ENCODE data around the gene GNS.

Gene GNS

GRCh38 chr12:64756376-64756775 is 2.8 kb downstream of the GNS start:
- no peaks in the 10 kb centered on the region for H3K27me3 Mint-ChIP-seq
- ATAC-seq (replicated peaks) (no peak), DNase-seq (no peak)
- H3K4me3 Mint-ChIP-seq: no peak overlapping the region
- peaks cover 9 to 14% of the 10 kb centered on the region in 2 donors for H3K36me3 Mint-ChIP-seq
- H3K4me1 Mint-ChIP-seq: peaks cover 22 to 43% of the 10 kb centered on the region in 2 donors
- H3K27ac Mint-ChIP-seq: no peak overlapping the region
- H3K9me3 Mint-ChIP-seq: no peaks in the 10 kb centered on the region

- Mint-ChIP-seq H3K9me3 (no peaks in the 10 kb centered on the region), H3K4me1 (peaks cover 18 to 41% of the 10 kb centered on the region in 2 donors), H3K27me3 (no peaks in the 10 kb centered on the region), H3K27ac (no peak overlapping the region), H3K36me3 (peaks cover 18 to 30% of the 10 kb centered on the region in 2 donors), H3K4me3 (no peak overlapping the region)
- ATAC-seq (replicated peaks) (no peak), DNase-seq (no peak)
Observed at GRCh38 chr12:64753427-64753826, 5.8 kb downstream of the GNS start.

GRCh38 chr12:64752833-64753238 is 6.4 kb downstream of the GNS start:
- Mint-ChIP-seq H3K27me3 (no peaks in the 10 kb centered on the region), H3K36me3 (peaks cover 19 to 32% of the 10 kb centered on the region in 2 donors), H3K9me3 (no peaks in the 10 kb centered on the region), H3K4me1 (peaks cover 14 to 35% of the 10 kb centered on the region in 2 donors), H3K4me3 (no peak overlapping the region), H3K27ac (no peak overlapping the region)
- ATAC-seq (replicated peaks): no peak
- no peak for DNase-seq

GRCh38 chr12:64752032-64752431 is 7.2 kb downstream of the GNS start:
- DNase-seq (no peak), ATAC-seq (replicated peaks) (no peak)
- no peak overlapping the region for H3K27ac Mint-ChIP-seq
- peaks cover 9 to 27% of the 10 kb centered on the region in 2 donors for H3K4me1 Mint-ChIP-seq
- no peaks in the 10 kb centered on the region for H3K9me3 Mint-ChIP-seq
- H3K36me3 Mint-ChIP-seq: peaks cover 19 to 35% of the 10 kb centered on the region in 2 donors
- no peak overlapping the region for H3K4me3 Mint-ChIP-seq
- H3K27me3 Mint-ChIP-seq: no peaks in the 10 kb centered on the region

- peaks cover 13 to 49% of the 10 kb centered on the region in 2 donors for H3K36me3 Mint-ChIP-seq
- ATAC-seq (replicated peaks): no peak
- H3K4me1 Mint-ChIP-seq: peaks cover 5 to 12% of the 10 kb centered on the region in 2 donors
- no peak overlapping the region for H3K4me3 Mint-ChIP-seq
- H3K27ac Mint-ChIP-seq: no peak overlapping the region
- no peak for DNase-seq
- no peaks in the 10 kb centered on the region for H3K9me3 Mint-ChIP-seq
- H3K27me3 Mint-ChIP-seq: no peaks in the 10 kb centered on the region
Observed at GRCh38 chr12:64749461-64750200, 9.6 kb downstream of the GNS start.

GRCh38 chr12:64747695-64748094 is 11.5 kb downstream of the GNS start:
- no peaks in the 10 kb centered on the region for H3K9me3 Mint-ChIP-seq
- H3K4me1 Mint-ChIP-seq: peaks cover 0 to 5% of the 10 kb centered on the region in 2 donors
- no peak for DNase-seq
- ATAC-seq (replicated peaks): no peak
- H3K4me3 Mint-ChIP-seq: no peak overlapping the region
- peaks cover 18 to 44% of the 10 kb centered on the region in 2 donors for H3K36me3 Mint-ChIP-seq
- H3K27me3 Mint-ChIP-seq: no peaks in the 10 kb centered on the region
- no peak overlapping the region for H3K27ac Mint-ChIP-seq

- DNase-seq (no peak), ATAC-seq (replicated peaks) (no peak)
- Mint-ChIP-seq H3K9me3 (no peaks in the 10 kb centered on the region), H3K4me3 (no peak overlapping the region), H3K27ac (no peak overlapping the region), H3K36me3 (peaks cover 21 to 44% of the 10 kb centered on the region in 2 donors), H3K4me1 (peaks cover 0 to 5% of the 10 kb centered on the region in 2 donors), H3K27me3 (no peaks in the 10 kb centered on the region)
Observed at GRCh38 chr12:64746663-64747062, 12.5 kb downstream of the GNS start.

GRCh38 chr12:64745980-64746379 is 13.2 kb downstream of the GNS start:
- no peak overlapping the region for H3K27ac Mint-ChIP-seq
- H3K9me3 Mint-ChIP-seq: no peaks in the 10 kb centered on the region
- peaks cover 0 to 5% of the 10 kb centered on the region in 2 donors for H3K4me1 Mint-ChIP-seq
- H3K36me3 Mint-ChIP-seq: peaks cover 24 to 46% of the 10 kb centered on the region in 2 donors
- no peak overlapping the region for H3K4me3 Mint-ChIP-seq
- no peak for ATAC-seq (replicated peaks)
- no peak for DNase-seq
- no peaks in the 10 kb centered on the region for H3K27me3 Mint-ChIP-seq

- no peak overlapping the region for H3K4me3 Mint-ChIP-seq
Observed at GRCh38 chr12:64745259-64745807, 13.9 kb downstream of the GNS start.

GRCh38 chr12:64744422-64745258 is 14.6 kb downstream of the GNS start:
- no peak for ATAC-seq (replicated peaks)
- Mint-ChIP-seq H3K4me1 (peaks cover 0 to 5% of the 10 kb centered on the region in 2 donors), H3K27ac (no peak overlapping the region), H3K9me3 (no peaks in the 10 kb centered on the region), H3K27me3 (no peaks in the 10 kb centered on the region), H3K36me3 (peaks cover 28 to 49% of the 10 kb centered on the region in 2 donors), H3K4me3 (no peak overlapping the region)
- no peak for DNase-seq

More at GRCh38 chr12:64745259-64745807, 13.9 kb downstream of the GNS start:
- Mint-ChIP-seq H3K36me3 (peaks cover 25 to 47% of the 10 kb centered on the region in 2 donors), H3K27me3 (no peaks in the 10 kb centered on the region), H3K27ac (no peak overlapping the region), H3K9me3 (no peaks in the 10 kb centered on the region), H3K4me1 (peaks cover 0 to 5% of the 10 kb centered on the region in 2 donors)
- DNase-seq (no peak), ATAC-seq (replicated peaks) (no peak)

GRCh38 chr12:64743206-64743605 is 16.0 kb downstream of the GNS start:
- H3K4me3 Mint-ChIP-seq: no peak overlapping the region
- H3K9me3 Mint-ChIP-seq: no peaks in the 10 kb centered on the region
- peaks cover 35 to 52% of the 10 kb centered on the region in 2 donors for H3K36me3 Mint-ChIP-seq
- DNase-seq (no peak), ATAC-seq (replicated peaks) (no peak)
- no peaks in the 10 kb centered on the region for H3K27me3 Mint-ChIP-seq
- H3K4me1 Mint-ChIP-seq: peaks cover 0 to 5% of the 10 kb centered on the region in 2 donors
- H3K27ac Mint-ChIP-seq: no peak overlapping the region

- H3K27ac Mint-ChIP-seq: no peak overlapping the region
- H3K4me1 Mint-ChIP-seq: peaks cover 0 to 5% of the 10 kb centered on the region in 2 donors
- no peak for DNase-seq
- H3K4me3 Mint-ChIP-seq: no peak overlapping the region
- no peaks in the 10 kb centered on the region for H3K9me3 Mint-ChIP-seq
- H3K27me3 Mint-ChIP-seq: no peaks in the 10 kb centered on the region
- no peak for ATAC-seq (replicated peaks)
- H3K36me3 Mint-ChIP-seq: peaks cover 39 to 55% of the 10 kb centered on the region in 2 donors
Observed at GRCh38 chr12:64742416-64742815, 16.8 kb downstream of the GNS start.

- Mint-ChIP-seq H3K9me3 (no peaks in the 10 kb centered on the region), H3K4me3 (no peak overlapping the region), H3K4me1 (no peaks in the 10 kb centered on the region), H3K27me3 (no peaks in the 10 kb centered on the region), H3K36me3 (peaks cover 54 to 60% of the 10 kb centered on the region in 2 donors), H3K27ac (no peak overlapping the region)
- ATAC-seq (replicated peaks) (no peak), DNase-seq (no peak)
Observed at GRCh38 chr12:64740646-64741045, 18.6 kb downstream of the GNS start.

GRCh38 chr12:64739778-64740177 is 19.4 kb downstream of the GNS start:
- H3K27ac Mint-ChIP-seq: no peak overlapping the region
- ATAC-seq (replicated peaks) (no peak), DNase-seq (no peak)
- no peaks in the 10 kb centered on the region for H3K4me1 Mint-ChIP-seq
- H3K27me3 Mint-ChIP-seq: no peaks in the 10 kb centered on the region
- no peaks in the 10 kb centered on the region for H3K9me3 Mint-ChIP-seq
- peaks cover 54 to 55% of the 10 kb centered on the region in 2 donors for H3K36me3 Mint-ChIP-seq
- no peak overlapping the region for H3K4me3 Mint-ChIP-seq

All from stimulated activated naive B cell treated with anti-CD40 and anti-IgM and Interleukin-4, amounts not matched to agents 10 μg/mL and 1 μg/mL and 100 μg/mL, for 72 hours (primary cell).